MCF 10A (cell line): ENCODE measurements around the gene LRRIQ4. TPM values are rescaled to one million over a fixed set of nuclear protein-coding genes. Genes with fewer than 3 reads are reported as not detected.

ENCODE experiments used
- BruUV-seq: library from RNA; stranded (reverse); fragments of 400-500 nt; replicated peaks from 2 replicates; lab custom pipeline; 2021; lab: Mats Ljungman, UMichigan
- CTCF ChIA-PET: fragments of 300-600 bp; sonication (Branson Sonifier 250); formaldehyde crosslinking; extraction: SDS; loops from one replicate; lab custom pipeline; 2021; ENCODE audit warnings: antibody characterized with exemption, inconsistent platforms; lab: Yijun Ruan, JAX
- POLR2A ChIA-PET: fragments of 300-600, 350-650 bp; sonication (Branson Sonifier 250); formaldehyde crosslinking; extraction: SDS; loops from one replicate; lab custom pipeline; 2020; ENCODE audit warnings: antibody characterized with exemption, inconsistent platforms; lab: Yijun Ruan, JAX
- DNase-seq: peaks from one replicate; pipeline ENCODE4 v3.0.0-alpha.2; 2018; ENCODE audit not compliant: unreplicated experiment
- H3K27ac Mint-ChIP-seq: one replicate; pipeline ENCODE4 v1.8.0; 2022; ENCODE audit warnings: mild to moderate bottlenecking, low read depth, mixed read lengths; ENCODE audit not compliant: unreplicated experiment
- H3K27me3 Mint-ChIP-seq: one replicate; pipeline ENCODE4 v1.8.0; 2022; ENCODE audit warnings: mixed read lengths; ENCODE audit not compliant: insufficient read depth, unreplicated experiment
- H3K36me3 Mint-ChIP-seq: one replicate; pipeline ENCODE4 v1.8.0; 2022; ENCODE audit warnings: mild to moderate bottlenecking, moderate library complexity, mixed read lengths; ENCODE audit not compliant: insufficient read depth, unreplicated experiment
- H3K4me1 Mint-ChIP-seq: one replicate; pipeline ENCODE4 v1.8.0; 2022; ENCODE audit warnings: mixed read lengths; ENCODE audit not compliant: insufficient read depth, unreplicated experiment
- H3K4me3 Mint-ChIP-seq: one replicate; pipeline ENCODE4 v1.8.0; 2022; ENCODE audit warnings: mild to moderate bottlenecking, moderate library complexity, mixed read lengths; ENCODE audit not compliant: unreplicated experiment
- H3K9me3 Mint-ChIP-seq: one replicate; pipeline ENCODE4 v1.8.0; 2022; ENCODE audit warnings: mixed read lengths; ENCODE audit not compliant: unreplicated experiment
- CTCF ChIP-seq: fragments of 200-600 bp; IDR thresholded peaks from one replicate; pipeline ENCODE4 v1.8.0; 2022; ENCODE audit warnings: antibody characterized with exemption, mild to moderate bottlenecking; ENCODE audit not compliant: unreplicated experiment
- intact Hi-C: fragments of 100-400 bp; cut with micrococcal nuclease; formaldehyde crosslinking; loops from 2 replicates; pipeline ENCODE4 v1.14.1; 2022
- total RNA-seq: library from RNA; stranded (reverse); gene quantifications from 2 replicates; pipeline ENCODE4 v1.2.3, GENCODE V29; 2022

LRRIQ4 gene
- total RNA-seq, 1 experiment from 2014 or later = not detected

GRCh38 chr3:169809230-169809795 is 3.4 kb upstream of the LRRIQ4 start:
- no peak overlapping the region for H3K4me3 Mint-ChIP-seq
- no peaks in the 10 kb centered on the region for H3K9me3 Mint-ChIP-seq
- BruUV-seq = no TSS peak
- ChIA-PET POLR2A (no interaction called here), CTCF (interaction anchor here (0.6 kb wide), 2 partner anchors 15 to 42 kb away, joined by 3 read pairs; no protein-coding TSS in a partner anchor)
- no peak for DNase-seq
- H3K27ac Mint-ChIP-seq = no peak overlapping the region
- intact Hi-C loops = no loop called here
- peaks cover 6% of the 10 kb centered on the region for H3K4me1 Mint-ChIP-seq
- TF ChIP-seq CTCF = no peak
- H3K27me3 Mint-ChIP-seq = no peaks in the 10 kb centered on the region
- no peaks in the 10 kb centered on the region for H3K36me3 Mint-ChIP-seq

DNA sequence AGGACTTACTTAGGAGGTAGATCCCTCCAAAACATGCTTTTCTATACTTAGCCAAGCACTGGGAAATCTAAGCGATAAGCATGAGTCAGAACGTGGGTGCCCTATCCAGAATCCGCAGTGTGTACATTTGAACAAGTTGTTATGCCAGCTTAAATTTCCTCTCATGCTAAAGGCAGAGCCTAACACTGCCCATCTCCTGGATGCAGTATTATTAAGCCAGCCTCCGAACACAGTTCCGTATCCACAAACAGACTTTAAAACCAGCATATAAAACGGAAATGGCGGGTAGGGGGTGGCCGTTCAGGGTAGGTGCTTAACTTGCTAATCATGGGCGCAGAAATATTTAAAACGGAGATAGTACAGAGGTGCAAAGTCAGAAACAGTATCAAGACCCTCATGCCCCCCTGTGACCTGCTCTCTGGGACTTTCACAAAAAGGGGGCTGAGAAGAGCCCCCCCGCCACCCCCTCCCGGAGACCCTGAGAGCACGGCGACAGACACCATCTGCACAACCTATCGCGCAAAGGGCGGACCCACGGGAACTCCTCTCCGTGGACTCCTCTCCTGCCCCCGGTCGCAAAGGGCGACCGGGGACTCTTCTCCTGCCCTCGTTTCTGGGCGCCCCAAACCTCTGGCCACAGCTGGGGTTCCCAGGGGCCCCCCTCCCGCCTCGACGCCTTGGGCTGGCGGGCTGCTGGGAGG is 889 bp upstream of the LRRIQ4 start:
- no TSS peak for BruUV-seq
- DNase-seq = no peak
- Mint-ChIP-seq H3K4me1 (peaks cover 6% of the 10 kb centered on the region), H3K27ac (no peak overlapping the region), H3K9me3 (peaks cover 10% of the 10 kb centered on the region), H3K36me3 (no peaks in the 10 kb centered on the region), H3K4me3 (no peak overlapping the region), H3K27me3 (no peaks in the 10 kb centered on the region)
- intact Hi-C loops = no loop called here
- CTCF ChIA-PET = no interaction called here
- POLR2A ChIA-PET = no interaction called here
- TF ChIP-seq CTCF = no peak

DNA sequence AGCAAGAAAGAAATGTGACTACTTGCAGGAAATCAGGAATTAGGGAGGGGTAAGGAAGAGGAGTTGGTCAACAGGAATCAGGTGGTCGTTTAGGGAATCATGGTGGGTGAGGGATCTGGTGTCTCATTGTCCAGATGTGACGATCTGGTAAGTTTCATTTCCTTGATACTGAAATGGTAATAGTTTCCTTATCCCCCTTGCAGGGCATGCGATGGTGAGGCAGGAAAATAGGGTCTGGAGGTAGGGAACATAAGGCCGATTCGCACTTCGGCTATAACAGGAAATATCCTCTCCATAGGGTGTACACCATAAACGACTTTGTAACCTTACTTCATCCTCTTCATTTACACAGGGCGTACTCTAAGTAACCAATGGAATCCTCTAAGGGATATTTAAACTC is 608 bp downstream of the LRRIQ4 start:
- Mint-ChIP-seq H3K27me3 (no peaks in the 10 kb centered on the region), H3K36me3 (no peaks in the 10 kb centered on the region), H3K9me3 (peaks cover 10% of the 10 kb centered on the region), H3K4me3 (peak overlapping the region; percentile 43), H3K27ac (no peak overlapping the region), H3K4me1 (peaks cover 6% of the 10 kb centered on the region)
- DNase-seq = no peak
- POLR2A ChIA-PET = no interaction called here
- CTCF ChIA-PET = interaction anchor here (0.7 kb wide), 1 partner anchor 87 kb away, joined by 3 read pairs; no protein-coding TSS in a partner anchor
- no TSS peak for BruUV-seq
- no peak for TF ChIP-seq CTCF
- intact Hi-C loops = no loop called here

DNA sequence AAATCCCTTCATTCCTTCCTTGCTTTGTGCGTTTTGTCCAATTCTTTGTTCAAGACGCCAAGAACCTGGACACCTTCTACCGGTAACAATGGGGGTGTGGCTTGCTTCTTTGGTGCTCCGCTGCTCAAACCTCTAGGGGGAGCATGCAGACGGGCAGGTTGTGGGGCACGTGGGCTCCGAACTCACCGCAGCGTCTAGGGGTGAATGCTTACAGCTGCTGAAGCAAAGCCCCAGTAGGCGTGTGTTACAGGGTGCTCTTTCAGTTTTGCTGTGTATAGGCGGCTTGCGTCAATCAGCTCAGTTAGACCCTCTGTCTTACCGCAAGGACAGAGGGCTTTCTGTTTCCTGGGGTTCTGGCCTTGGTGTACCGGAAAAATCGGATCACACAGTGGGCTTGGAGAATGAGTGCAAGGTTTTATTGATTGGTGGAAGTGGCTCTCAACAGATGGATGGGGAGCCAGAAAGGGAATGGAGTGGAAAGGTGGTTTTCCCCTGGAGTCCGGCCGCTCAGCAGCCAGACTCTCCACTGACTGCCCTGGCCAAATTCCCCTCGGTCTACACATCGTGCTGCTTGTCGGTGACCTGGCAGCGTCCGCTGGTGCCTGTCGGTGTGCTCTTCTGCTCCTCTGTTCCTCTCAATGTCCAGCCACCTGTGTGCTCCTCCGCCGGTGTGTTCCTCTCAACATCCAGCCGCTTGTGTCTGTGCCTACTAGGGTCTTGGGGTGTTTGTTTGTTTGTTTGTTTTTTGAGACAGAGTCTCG is 1.3 kb downstream of the LRRIQ4 start:
- ChIA-PET CTCF (no interaction called here), POLR2A (no interaction called here)
- Mint-ChIP-seq H3K27me3 (no peaks in the 10 kb centered on the region), H3K9me3 (peaks cover 10% of the 10 kb centered on the region), H3K27ac (no peak overlapping the region), H3K4me1 (peaks cover 6% of the 10 kb centered on the region), H3K4me3 (peak overlapping the region; percentile 43), H3K36me3 (no peaks in the 10 kb centered on the region)
- BruUV-seq = no TSS peak
- intact Hi-C loops = no loop called here
- no peak for TF ChIP-seq CTCF
- DNase-seq = peak; percentile 7
